ENCODE data around the gene LY6G5B. TPM values are rescaled to one million over a fixed set of nuclear protein-coding genes. Genes with fewer than 3 reads are reported as not detected.

The LY6G5B gene
- total RNA-seq, 1 experiment from 2014 or later: 2.0 TPM

DNA sequence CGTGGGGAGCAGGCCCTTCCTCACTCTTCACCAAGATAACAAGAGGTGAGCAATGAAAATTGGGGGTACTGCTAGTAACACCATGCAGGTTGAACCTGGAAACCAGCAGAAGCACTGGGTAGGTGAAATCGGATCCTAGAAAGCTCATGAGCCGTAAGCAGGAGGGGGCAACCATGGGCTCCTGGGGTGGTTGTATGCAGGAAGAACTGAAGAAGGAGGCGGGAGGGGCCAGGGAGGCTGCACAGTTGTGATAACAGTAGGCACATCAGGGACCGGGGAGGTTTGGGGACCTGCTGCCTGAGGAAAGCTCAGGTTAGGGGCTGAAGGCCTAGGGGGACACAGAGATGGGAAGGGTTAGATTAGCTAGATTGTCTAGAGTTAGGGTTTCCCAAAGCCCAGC, 16.7 kb downstream of the LY6G5B start:
- DNase-seq (ENCODE audit: low spot score): no peak
- in situ Hi-C loops (cut with HindIII; ENCODE audit: low sequenced_read_pairs): no loop called here

DNA sequence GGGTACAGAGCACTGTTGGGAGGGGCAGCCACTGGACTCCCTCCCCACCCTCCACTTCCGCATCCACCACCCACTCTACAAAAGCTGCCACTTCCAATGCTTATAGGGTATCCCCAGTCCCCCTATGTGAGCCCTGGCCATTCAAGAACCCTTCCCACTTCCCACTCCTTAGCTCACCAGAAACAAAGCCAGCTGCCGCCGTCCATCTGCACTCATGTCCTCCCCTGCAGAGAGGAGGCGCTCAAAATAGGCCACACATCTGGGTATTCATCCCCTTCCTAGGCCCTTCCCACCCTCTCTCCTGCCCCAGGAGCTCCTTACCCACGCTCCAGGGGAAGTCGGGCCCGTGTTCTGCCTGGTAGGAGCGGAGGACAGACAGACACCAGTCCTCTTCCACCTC, 17.5 kb downstream of the LY6G5B start:
- no peak for DNase-seq (ENCODE audit: low spot score)
- in situ Hi-C loops (cut with HindIII; ENCODE audit: low sequenced_read_pairs): no loop called here

DNA sequence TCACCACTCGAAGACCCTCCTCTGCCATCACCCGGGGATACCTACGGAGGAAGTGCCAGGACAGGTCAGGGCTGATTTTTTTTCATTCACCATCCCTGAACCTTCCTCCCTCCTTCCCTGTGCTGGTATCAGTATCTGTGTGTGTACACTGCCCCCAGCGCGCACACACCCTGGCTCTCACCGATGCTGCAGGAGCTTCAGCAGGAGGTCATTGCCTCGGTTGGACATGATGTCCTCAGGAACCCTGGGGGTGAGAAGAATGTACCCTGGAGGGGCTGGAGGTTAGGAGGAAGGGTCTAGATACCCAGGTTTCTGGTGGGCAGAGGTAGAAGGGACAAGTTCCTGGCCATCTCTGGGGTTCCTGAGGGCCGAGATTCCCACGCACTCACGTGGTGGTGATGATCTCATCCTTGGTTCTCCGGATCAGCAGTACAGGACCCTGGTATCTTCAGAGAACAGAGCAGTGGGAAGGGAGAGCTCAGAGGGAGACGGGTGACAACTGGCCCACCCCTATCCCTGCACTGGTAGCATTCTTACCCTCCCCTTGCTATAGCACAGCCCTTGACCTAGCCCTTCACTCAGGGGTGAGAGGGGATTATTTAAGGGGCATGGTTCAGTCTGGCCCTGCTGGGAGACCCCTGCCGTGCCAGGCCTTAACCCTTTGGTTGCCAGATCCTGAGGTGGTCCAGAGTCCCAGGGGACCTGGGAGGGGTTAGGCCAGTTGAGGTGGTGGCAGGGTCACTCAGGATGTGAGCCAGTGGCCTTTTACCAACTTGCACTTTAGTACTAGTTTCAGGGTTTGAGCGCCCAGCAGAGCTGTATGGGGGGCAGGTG, 18.3 kb downstream of the LY6G5B start:
- in situ Hi-C loops (cut with HindIII; ENCODE audit: low sequenced_read_pairs): no loop called here
- DNase-seq (ENCODE audit: low spot score): no peak

DNA sequence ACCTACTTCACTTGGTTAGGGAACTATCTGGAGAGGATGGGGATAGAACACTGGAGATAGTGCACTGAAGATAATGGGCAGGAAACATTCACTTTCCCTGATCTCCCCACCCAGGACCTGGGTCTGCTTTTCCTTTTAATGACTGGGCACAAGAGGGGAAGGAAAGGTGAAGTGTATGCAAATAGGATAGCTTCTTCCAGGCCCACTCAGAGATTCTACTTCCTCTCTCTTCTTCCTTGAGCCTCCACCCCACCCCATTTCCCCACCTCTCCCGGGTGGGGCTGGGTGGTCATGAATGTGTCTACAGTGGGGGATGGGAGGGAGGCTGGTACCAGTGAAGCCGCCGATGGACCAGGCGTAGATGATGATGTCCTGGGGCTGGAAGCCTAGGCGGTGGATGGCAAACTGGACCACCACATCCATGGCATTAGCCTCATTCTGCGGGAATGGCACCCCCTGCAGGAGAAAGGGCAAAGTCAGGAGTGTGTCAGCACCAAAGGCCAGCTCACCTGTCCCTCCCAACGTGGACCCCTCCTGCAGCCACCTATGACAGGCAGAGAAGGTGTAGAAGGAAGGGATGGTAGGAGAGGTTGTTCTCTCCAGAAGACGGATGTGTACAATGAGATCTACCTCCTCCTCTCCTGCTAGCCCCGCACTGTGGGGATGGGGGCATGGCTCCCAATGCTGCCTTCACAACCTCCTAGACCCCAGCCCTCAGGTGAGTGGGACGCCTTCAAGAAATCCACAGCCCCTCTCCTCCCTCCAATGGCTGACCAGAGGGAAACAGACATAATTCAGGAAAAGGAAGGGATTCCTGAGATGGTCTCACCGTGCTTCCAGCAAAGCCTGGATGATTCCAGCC, 19.7 kb downstream of the LY6G5B start:
- no peak for DNase-seq (ENCODE audit: low spot score)
- in situ Hi-C loops (cut with HindIII; ENCODE audit: low sequenced_read_pairs): no loop called here

DNA sequence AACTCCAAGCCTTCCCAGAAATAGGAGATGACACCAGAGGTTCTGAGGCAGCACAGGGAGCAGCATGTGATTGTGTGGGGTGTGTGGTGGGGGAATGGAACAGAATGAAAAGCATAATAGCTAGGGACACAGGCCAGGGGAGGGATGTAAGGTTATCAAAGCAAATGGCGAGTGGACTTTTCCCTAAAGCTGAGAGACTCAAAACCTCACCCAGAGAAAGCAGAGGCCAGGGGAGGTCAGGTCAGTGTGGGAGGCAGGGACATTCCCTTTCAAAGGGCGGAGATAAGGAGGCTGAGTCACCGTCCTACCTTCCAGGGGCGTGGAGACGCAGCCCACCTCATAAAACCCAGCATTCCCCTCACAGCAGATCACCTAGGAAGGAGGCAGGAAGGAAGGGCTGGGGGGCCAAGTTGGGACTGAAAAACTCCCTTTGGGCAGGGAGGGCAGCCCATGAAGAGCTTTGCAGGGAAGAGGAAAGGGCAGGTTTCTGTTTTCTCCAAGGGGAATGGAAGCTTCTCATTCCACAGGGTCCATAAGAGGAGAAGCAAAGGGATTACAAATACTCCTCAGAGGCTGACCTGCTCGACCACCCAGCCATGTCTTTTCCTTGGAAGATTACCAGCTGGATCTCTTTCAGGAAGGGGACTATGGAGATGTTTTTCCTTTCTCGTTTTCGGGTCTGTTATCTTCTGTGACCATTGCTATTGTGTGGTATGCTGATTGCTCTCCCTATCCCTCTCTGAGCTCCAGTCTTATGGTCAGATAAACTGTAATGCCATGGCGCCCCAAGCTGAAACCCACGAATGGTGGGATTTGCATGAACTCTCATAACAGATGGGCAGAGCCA, 20.7 kb downstream of the LY6G5B start:
- in situ Hi-C loops (cut with HindIII; ENCODE audit: low sequenced_read_pairs): no loop called here
- no peak for DNase-seq (ENCODE audit: low spot score)

DNA sequence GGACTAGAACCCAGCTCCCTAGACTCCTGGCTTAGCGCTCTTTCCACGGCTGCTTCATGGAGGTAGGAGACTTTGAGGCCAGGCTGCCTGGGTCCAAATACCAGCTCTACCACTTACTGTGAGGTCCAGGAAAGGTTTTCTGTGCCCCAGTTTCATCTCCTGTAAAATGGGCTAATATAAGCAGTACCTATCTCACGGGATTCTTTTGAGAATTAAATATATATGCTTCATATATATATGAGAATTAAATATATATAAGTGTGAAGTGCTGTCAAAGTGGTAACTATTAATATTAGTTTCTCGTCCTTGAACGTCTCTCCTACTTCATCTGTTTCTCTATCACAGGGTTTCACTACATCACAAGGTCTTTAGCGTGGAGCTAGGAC, 21.3 kb downstream of the LY6G5B start:
- in situ Hi-C loops (cut with HindIII; ENCODE audit: low sequenced_read_pairs): no loop called here
- DNase-seq (ENCODE audit: low spot score): no peak

DNA sequence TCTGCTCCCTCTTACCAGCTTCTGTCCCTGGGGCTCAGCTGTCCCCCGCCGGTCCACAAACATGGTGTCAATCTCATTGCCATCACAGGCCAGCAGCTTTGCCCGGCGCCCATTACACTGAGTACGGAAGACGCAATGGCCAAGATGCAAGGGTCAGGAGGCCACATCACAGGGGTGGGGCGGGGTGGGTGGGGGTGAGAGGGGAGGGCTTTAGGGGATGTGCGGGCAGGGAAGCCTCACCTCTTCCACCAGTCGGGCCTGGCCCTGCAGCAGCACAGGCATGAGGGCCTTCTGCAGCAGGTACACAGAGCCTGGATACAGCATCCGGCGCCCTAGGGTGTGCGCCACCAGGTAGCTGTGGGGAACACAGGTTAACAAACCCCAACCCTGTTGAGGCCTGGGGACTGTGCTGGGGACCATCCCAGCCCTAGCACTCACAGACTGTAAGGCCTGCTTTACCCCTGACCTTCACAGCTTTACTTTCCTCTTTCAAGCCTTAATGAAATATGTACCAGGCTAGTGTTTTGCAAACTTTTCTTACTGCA, 21.9 kb downstream of the LY6G5B start:
- in situ Hi-C loops (cut with HindIII; ENCODE audit: low sequenced_read_pairs): no loop called here
- DNase-seq (ENCODE audit: low spot score): no peak

DNA sequence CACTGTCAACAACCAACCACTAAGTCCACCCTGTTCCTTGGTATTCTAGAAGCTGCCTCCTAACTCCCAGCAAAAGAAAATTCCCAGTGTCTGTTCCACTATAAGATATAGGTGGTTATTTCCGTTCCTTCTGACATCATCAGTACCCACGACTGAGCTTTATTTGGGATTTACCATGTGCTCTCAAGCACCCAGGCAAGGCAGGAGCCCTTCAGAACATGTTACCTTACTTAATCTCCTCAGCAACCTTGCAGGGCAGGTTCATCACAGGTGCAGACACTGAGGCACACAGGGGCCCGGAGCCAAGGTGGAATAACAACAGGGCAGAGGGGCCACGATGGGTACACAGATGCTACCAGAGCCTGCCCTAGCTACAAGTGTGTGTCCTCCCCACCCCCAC, 22.6 kb downstream of the LY6G5B start:
- in situ Hi-C loops (cut with HindIII; ENCODE audit: low sequenced_read_pairs): no loop called here

DNA sequence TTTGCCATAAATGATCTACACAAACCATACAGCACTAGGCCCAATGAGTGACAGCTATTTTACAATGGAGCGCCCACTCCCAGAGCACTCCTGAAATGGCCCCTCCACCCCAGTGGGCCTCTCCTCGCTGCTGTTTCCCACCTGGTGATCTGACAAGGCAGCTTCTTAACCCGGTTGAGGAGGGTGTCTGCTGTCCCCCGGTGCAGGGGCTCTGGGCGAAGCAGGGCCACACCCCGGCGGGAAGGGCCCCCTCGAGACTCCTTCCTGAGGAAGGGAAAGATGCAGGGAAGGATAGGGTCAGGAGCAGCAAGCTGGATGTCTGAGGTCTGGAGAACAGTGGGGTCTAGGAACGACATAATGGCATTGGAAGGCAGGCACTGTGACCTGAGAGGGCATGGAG, 23.1 kb downstream of the LY6G5B start:
- in situ Hi-C loops (cut with HindIII; ENCODE audit: low sequenced_read_pairs): no loop called here
- no peak for DNase-seq (ENCODE audit: low spot score)

More for the DNA sequence above, 22.6 kb downstream of the LY6G5B start:
- DNase-seq (ENCODE audit: low spot score): no peak

DNA sequence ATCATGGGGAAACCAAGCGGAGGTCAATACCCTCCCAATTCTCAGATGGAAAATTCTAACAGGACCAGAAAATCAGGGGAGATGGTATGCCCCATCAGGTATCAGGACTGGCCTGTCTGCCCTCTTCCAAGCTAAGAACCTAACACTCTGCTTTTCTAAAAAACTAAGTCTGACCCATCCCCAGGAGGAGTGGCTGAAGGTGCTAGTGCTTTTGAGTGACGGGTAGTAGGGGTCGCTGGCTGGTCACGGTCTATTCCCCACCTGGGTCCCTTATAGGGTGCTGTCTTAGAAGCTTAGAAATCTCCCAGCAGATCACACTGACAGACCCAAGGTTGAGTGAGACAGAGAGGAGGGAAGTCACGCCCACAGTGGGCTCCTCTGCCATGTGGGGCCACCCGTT, 23.8 kb downstream of the LY6G5B start:
- no peak for DNase-seq (ENCODE audit: low spot score)
- in situ Hi-C loops (cut with HindIII; ENCODE audit: low sequenced_read_pairs): no loop called here

DNA sequence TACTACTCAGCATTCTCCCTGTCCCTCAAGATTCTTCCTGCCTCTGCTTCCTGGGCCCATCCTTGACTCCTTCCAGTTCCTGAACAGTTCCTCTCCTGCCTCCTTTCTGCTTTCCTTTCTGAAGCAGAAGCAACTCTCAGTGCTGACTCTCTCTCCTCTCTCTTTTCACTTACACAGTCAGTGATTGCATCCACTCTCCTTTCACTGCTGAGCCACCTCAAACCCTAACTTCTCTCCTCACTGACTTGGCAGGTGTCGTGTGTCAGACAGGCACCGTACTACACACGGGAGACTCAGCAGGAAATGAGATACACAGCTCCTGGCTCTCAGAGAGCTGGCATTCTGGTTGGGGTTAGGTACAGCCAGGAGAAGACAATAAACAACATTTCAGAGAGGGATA, 27.8 kb downstream of the LY6G5B start:
- in situ Hi-C loops (cut with HindIII; ENCODE audit: low sequenced_read_pairs): no loop called here
- DNase-seq (ENCODE audit: low spot score): no peak

DNA sequence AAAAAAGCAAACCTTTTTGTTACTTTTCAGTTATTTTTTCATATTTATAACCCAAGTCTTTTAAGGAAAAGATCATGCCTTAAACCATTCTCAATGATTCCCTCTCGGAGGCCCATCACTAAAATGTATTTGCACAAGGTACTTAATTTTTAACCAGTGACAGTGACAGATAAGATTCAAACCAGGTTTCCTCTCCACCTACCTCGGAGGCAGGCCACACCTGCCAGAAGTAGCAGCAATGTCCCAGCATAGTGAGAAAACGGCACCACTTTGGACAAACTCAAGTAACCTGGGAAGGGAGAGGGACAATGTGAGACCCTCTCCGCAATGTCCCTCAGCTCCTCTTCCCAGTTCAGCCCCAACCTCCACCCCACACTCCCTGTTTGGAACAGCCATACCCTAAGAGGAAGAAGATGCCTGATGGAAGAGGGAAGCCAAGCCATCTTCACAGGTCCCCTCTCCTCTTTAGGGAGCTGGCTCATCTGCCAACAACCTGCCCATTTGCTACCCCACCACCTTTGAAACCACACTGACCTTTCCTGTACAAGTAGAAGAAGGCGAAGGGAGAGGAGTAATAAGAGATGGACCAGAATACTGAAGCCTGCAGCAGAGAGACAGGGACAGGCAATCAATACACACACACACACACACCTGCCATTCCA, 31.1 kb downstream of the LY6G5B start:
- DNase-seq (ENCODE audit: low spot score): no peak
- in situ Hi-C loops (cut with HindIII; ENCODE audit: low sequenced_read_pairs): no loop called here

DNA sequence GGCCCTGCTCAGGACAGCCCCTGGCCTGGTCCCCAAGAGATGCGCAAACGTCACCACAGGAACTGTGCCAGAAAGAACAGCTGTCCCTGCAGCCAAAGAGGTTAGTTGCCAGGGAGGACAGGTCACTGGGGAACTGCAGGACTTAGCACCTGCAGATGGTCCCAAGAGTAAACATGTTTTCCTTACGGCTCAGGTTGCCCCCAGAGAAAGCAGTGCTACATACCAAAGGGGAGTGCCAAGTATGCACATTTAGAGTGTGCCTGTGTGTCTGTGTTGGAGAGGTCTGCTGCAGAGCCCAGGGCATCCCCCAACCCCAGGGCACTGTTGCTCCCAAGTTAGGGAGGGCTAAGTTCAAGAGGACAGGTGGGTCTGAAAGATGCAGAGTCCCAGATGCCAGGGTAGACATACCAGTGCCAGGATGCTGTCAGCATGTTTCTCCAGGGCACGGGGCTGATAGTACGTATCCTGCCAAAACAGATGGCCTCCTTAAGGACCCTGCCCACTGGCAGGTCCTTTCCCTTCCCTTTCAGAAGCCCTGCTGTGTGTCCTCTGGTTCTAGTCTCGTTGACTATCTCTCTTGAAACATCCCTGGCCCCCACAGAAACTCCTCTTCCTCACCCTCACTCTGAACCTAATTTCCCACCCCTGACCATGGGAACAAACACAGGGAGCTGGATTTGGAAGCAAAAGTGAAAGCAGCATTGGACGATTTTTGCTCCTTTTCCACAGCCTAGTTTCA, 32.1 kb downstream of the LY6G5B start:
- in situ Hi-C loops (cut with HindIII; ENCODE audit: low sequenced_read_pairs): no loop called here
- DNase-seq (ENCODE audit: low spot score): peak; percentile 19

DNA sequence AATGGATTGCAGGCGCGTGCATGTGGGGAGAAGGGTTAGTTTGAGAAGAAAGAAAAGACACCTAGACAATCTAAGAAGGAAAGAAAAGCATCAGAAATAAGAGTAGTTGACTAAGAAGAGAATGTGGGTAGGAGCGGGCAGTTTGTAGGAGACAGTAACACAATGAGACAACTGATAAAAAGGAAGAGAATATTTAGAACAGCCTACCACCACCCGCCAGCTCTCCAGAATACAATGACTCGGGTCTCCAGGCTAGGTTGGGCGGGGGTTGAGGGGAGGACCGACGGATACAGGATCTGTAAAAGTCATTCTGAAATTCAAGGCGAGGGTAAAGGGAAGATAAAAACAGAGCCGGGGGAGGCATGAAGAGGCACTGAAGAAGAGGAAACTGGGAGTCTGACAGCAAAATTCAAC, 32.6 kb downstream of the LY6G5B start:
- DNase-seq (ENCODE audit: low spot score): no peak
- in situ Hi-C loops (cut with HindIII; ENCODE audit: low sequenced_read_pairs): no loop called here

DNA sequence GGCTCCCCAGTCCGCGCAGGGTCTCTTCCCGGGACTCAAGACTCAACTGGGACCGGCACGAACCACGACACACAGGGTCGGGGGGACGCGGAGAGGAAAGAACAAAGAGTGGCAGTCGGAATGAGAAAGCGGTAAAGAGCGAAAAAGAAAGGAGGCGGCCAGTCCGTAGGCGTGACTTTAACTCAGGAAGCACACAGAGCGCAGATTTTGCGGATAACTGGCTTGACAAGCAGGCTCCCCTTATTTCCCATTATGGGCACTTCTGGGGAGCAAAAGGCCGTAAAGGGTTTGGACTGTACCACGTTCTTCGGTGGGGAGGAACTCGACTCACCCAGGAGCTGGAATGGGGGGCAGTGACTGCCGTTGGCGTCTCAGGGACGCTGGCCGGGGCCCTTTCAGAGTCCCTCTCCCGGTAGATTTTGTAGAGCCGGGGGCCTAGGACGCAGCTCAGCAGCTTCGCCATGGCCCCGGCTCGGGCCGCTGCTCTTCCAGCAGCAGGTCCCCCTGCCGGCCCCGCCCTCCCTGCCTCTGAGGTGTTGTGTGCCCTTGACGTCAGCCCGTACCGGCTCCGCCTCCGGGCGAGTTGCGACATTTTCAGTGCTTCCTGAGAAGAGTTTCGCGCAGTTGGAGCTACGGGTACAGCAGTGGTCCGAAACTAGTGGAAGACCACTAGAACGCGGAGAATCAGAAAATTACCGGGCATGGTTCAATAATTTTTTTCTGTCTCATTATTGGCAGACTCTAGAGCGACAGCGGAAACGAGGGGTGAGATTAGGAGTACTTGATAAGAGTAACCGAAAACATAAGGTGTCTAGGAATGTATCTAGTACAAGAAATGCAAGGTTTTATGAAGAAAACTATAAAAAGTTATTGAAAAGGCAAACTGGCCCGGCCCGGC, 33.3 kb downstream of the LY6G5B start, which contains the start of gene ABHD16A:
Gene ABHD16A, minus strand, starts transcription at position 506 of the 898 bp plus-strand sequence. Its CDS starts 43 bp downstream, at position 463.
- in situ Hi-C loops (cut with HindIII; ENCODE audit: low sequenced_read_pairs): no loop called here
- peak; percentile 99 for DNase-seq (ENCODE audit: low spot score)

DNA sequence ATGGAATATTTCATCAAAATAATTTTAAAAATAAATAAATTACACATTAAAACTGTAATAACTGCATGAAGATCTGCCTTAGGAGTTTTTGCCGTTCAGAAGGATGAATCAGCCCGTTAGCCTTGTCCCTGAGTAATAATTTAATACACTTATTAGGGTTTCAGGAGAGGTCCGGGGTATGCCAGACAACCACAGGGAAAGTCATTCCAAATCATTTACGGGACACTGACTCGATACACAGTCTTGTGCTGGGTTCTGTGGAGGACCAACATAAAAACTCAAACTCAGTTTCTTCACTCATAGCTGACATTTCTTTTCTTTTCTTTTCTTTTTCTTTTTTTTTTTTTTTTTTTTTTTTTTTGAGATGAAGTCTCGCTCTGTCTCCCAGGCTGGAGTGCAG, 36.2 kb downstream of the LY6G5B start:
- no peak for DNase-seq (ENCODE audit: low spot score)
- in situ Hi-C loops (cut with HindIII; ENCODE audit: low sequenced_read_pairs): no loop called here

DNA sequence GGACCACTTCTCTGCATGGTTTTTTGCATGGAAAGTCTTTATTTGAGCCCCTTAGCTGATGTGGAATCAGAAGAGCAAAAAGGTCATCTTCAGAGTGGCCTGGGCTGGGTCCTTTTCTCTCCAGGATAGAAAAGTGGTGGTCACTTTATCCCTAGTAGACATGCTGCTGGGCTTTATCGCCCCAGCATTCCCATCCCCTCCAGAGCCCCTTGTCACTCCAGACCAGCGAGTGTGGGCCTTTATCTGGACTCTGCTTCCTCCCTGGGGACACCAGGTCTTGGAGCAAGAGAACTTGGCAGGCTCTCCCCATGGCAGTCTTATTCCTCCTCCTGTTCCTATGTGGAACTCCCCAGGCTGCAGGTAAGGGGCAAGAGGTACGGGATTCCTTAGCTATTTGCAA, 36.8 kb downstream of the LY6G5B start, which contains the start of gene LY6G6F:
Gene LY6G6F, plus strand, starts transcription at position 268 of the 400 bp plus-strand sequence. Its CDS starts 41 bp downstream, at position 309.
- in situ Hi-C loops (cut with HindIII; ENCODE audit: low sequenced_read_pairs): no loop called here
- no peak for DNase-seq (ENCODE audit: low spot score)
